B cell (primary cell): ENCODE results near the gene IFT22. TPM values are rescaled to one million over a fixed set of nuclear protein-coding genes. Genes with fewer than 3 reads are reported as not detected.

Source experiments
- polyA plus RNA-seq: library from polyadenylated mRNA; depleted of rRNA; stranded (reverse); fragments of >200 nt; gene quantifications from 2 replicates; pipeline ENCODE4 v1.2.3, GENCODE V29; 2012
- small RNA-seq: library from RNA; depleted of rRNA; stranded (forward); fragments of <200 nt; gene quantifications from one replicate; pipeline ENCODE3, GENCODE V24; 2012; ENCODE audit warnings: low replicate concordance, low read depth; ENCODE audit not compliant: insufficient read length
- total RNA-seq, 2 donors: library from RNA; stranded (reverse); fragments of 120-200 nt in 1 of 2; gene quantifications; 1 replicate in 1 of 2; 2 replicates in 1 of 2; pipeline versions ENCODE4 v1.2.3 to v1.2.4, GENCODE V29; 2013 to 2022

IFT22 gene
- total and polyA plus RNA-seq, 2 donors (not counting 1 experiment from before 2014, with no cell fraction given) = 5.2 to 7.3 TPM

Small RNAs within 50 kb of the gene (small RNA-seq; reads per million reads assigned to genes)
- gene RNU6-1104P = not detected

Other genes starting within 250 kb of the IFT22 start
- gene TRIM56, start 236.3 kb downstream of the IFT22 start, total RNA-seq = 76.1 and 85.7 TPM in 2 replicates
- gene TRIM56, start 236.3 kb downstream of the IFT22 start, polyA plus RNA-seq = 8.4 and 11.0 TPM in 2 replicates
- gene SERPINE1, start 194.7 kb downstream of the IFT22 start, total RNA-seq = 0.07 TPM in 1 of 2 replicates, not detected in the other
- 0.09 TPM in 2 replicates for gene SERPINE1, start 194.7 kb downstream of the IFT22 start, polyA plus RNA-seq
- gene AP1S1, start 167.3 kb downstream of the IFT22 start, total RNA-seq = 10.3 and 11.4 TPM in 2 replicates
- gene AP1S1, start 167.3 kb downstream of the IFT22 start, polyA plus RNA-seq = 15.5 and 16.3 TPM in 2 replicates
- 0.12 and 0.17 TPM in 2 replicates for gene VGF, start 156.2 kb downstream of the IFT22 start, total RNA-seq
- 0.10 TPM in 2 replicates for gene VGF, start 156.2 kb downstream of the IFT22 start, polyA plus RNA-seq
- gene NAT16, start 141.5 kb downstream of the IFT22 start, total RNA-seq = not detected in 2 replicates
- not detected in 2 replicates for gene NAT16, start 141.5 kb downstream of the IFT22 start, polyA plus RNA-seq
- gene MOGAT3, start 120.8 kb downstream of the IFT22 start, total RNA-seq = not detected in 2 replicates
- gene MOGAT3, start 120.8 kb downstream of the IFT22 start, polyA plus RNA-seq = not detected in 2 replicates
- gene PLOD3, start 104.2 kb downstream of the IFT22 start, total RNA-seq = 47.5 and 47.9 TPM in 2 replicates
- 35.5 and 40.1 TPM in 2 replicates for gene PLOD3, start 104.2 kb downstream of the IFT22 start, polyA plus RNA-seq
- gene ZNHIT1, start 103.6 kb downstream of the IFT22 start, total RNA-seq = 37.3 and 38.4 TPM in 2 replicates
- 20.1 and 28.5 TPM in 2 replicates for gene ZNHIT1, start 103.6 kb downstream of the IFT22 start, polyA plus RNA-seq
- gene CLDN15, start 84.0 kb downstream of the IFT22 start, total RNA-seq = 27.2 and 31.1 TPM in 2 replicates
- gene CLDN15, start 84.0 kb downstream of the IFT22 start, polyA plus RNA-seq = 36.4 and 42.1 TPM in 2 replicates
- 95.5 and 105 TPM in 2 replicates for gene FIS1, start 76.7 kb downstream of the IFT22 start, total RNA-seq
- gene FIS1, start 76.7 kb downstream of the IFT22 start, polyA plus RNA-seq = 188 and 245 TPM in 2 replicates
- gene COL26A1, start 41.1 kb upstream of the IFT22 start, total RNA-seq = not detected in 2 replicates
- gene COL26A1, start 41.1 kb upstream of the IFT22 start, polyA plus RNA-seq = not detected in 2 replicates